GM18517 (cell line): ENCODE results near the gene CCDC88A.
A peak's percentile ranks its signal among the peaks of the same experiment; 100 is the strongest.
"Not testable (repeated sequence)": the region's sequence is repeated elsewhere in the genome, so short reads cannot be mapped to it uniquely, and the experiment has no call there.

ENCODE experiments used
- ATAC-seq: cut with Tn5 transposase; IDR thresholded peaks from one replicate; pipeline ENCODE4 v1.9.1; 2021; ENCODE audit warnings: mild to moderate bottlenecking, moderate library complexity; ENCODE audit not compliant: unreplicated experiment

The CCDC88A gene

GRCh38 chr2:55391615-55392242 is 27.9 kb downstream of the CCDC88A start:
- no peak for ATAC-seq

DNA sequence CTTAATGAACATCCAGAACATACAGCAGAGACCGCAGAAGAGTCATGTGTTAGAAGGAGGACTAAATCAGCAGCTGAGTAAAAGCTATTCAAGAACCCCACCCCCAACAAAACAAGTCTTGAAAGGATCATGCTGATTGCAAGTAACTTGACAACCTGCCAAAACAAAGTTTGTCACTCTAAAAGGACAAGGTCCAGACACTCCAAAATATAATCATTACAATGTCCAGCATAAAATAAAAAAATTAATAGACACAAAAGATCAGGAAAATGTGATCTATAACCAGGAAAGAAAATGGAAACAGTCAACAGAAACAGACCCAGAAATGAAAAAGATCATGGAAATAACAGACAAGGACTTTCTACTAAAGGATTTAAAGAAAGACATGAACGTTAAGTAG is 28.5 kb downstream of the CCDC88A start:
- no peak for ATAC-seq

GRCh38 chr2:55385516-55385915 is 34.1 kb downstream of the CCDC88A start:
- ATAC-seq, result not testable (repeated sequence)

DNA sequence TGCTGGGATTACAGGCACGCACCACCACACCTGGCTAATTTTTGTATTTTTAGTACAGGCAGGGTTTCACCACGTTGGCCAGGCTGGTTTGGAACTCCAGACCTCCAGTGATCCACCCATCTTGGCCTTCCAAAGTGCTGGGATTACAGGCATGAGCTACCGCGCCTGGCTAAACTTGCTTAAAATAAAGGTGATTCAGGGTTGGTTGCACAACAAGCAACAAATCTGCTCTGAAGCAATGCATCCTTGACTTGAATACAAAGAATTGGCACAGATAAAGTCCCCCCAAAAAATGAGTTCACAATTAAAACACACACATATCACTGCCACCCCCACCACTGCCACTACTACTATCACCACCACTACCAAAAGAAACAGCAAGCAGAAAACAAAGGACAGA is 34.9 kb downstream of the CCDC88A start:
- ATAC-seq, result no peak

GRCh38 chr2:55371376-55371775 is 48.3 kb downstream of the CCDC88A start:
- ATAC-seq, result no peak

DNA sequence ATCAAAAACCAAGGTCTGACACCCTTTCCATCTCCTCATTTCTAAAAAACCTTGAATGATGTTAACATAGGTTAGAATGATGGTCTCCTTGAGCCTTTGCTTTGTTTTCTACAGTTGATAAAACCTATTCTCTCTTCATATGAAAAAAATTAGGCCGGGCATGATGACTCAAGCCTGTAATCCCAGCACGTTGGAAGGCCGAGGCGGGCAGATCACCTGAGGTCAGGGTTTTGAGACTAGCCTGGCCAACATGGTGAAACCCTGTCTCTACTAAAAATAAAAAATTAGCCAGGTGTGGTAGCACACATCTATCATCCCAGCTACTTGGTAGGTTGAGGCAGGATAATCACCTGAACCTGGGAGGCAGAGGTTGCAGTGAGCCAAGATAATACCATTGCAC is 49.4 kb downstream of the CCDC88A start:
- no peak for ATAC-seq

- ATAC-seq, result no peak
These were observed 54.4 kb downstream of the CCDC88A start for GRCh38 chr2:55365303-55365702.

- no peak for ATAC-seq
These were observed 55.2 kb downstream of the CCDC88A start for GRCh38 chr2:55364189-55365055.

GRCh38 chr2:55363636-55364035 is 56.0 kb downstream of the CCDC88A start:
- no peak for ATAC-seq

DNA sequence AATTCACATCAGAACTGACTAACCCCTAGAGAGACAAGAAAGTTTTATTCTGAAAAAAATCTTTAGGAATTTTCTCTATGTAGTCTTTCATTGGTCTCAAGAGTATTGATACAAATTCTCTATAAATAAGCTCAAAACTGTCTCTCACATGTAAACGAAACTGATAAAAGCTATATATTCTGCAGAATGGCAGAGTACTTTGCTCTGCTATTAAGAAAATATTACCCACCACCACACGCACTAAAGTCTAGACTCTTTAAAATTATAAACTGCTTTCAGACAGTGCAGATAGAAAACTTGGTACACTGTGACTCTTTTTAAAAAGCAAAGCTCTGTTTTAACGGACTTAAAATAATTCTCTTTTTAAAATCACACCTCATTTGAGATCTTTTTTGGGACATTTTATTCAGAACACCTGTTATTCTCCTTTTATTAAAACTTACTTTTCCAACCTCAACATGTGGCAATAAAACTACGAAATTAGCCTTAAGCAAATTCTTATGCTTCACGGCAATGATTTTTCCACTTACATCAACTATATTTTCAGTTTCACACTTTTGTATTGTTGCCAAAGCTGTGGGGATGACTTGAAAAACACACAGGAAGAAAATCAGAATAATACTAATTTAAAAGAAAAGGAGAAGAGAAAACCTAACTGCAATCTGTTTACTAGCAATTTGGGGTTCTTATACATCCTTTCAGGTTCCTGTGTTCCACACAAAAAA is 58.0 kb downstream of the CCDC88A start:
- ATAC-seq, result peak; percentile 54

DNA sequence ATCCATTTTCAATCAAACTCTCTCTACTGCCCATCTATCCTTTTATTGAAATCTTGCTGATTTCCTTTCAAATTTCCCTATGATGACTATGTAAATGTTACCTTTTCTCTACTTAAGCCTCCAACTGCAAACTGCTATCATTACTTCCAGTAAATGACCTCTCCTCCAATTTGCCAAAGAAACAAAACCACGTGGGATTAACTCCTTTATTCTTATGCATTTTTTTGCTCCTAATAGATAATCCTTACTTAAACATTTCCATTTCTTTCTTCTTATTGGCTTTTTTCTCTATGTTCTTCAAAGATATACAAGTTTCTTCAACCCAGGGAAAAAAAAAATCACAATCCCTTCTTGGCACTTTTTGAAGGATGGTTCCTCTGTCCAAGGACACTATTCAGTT is 61.2 kb downstream of the CCDC88A start:
- ATAC-seq, result no peak

- ATAC-seq, result no peak
These were observed 61.7 kb downstream of the CCDC88A start for GRCh38 chr2:55357927-55358326.

- ATAC-seq, result no peak
These were observed 62.5 kb downstream of the CCDC88A start for GRCh38 chr2:55357164-55357563.

GRCh38 chr2:55356136-55356535 is 63.5 kb downstream of the CCDC88A start:
- ATAC-seq, result not testable (repeated sequence)

DNA sequence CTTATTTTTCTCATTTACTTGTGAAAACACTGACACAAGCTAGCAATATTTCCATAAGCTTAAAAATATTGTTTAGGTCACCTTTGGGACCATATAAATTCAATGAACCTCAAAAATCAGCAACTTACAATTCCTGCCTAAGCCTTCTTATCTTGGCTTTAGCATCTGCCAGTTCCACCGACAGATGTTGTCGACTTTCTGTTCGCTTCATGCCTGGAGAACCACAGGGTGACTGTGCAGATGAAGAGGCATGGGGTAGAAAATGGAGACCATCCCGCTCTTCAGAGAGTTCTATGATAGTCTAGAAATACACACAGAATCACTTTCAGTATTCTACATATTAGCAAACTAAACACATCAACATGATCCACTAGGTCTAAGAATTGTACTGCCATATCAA is 64.2 kb downstream of the CCDC88A start:
- ATAC-seq, result no peak

- no peak for ATAC-seq
These were observed 68.0 kb downstream of the CCDC88A start for GRCh38 chr2:55351672-55352071.

- no peak for ATAC-seq
These were observed 74.6 kb downstream of the CCDC88A start for GRCh38 chr2:55345064-55345463.

DNA sequence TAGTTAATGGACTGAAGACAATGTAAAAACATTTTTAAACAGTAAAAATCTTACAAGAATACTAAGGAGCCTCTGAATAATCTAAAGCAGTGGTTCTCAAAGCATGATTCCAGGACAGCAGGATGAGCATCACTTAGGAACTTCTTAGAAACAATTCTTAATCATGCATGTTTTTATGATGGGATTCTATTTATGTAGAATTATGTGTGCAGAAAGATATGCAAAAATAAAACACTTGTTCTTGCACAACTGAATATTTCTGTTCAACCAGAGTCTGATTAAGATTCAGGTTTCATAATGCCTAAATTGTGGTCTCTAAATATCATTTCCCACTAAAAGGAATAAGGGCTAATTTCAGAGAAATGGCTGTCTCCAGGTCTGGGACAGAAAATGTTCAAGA is 81.4 kb downstream of the CCDC88A start:
- no peak for ATAC-seq

- no peak for ATAC-seq
These were observed 84.9 kb downstream of the CCDC88A start for GRCh38 chr2:55334728-55335127.

DNA sequence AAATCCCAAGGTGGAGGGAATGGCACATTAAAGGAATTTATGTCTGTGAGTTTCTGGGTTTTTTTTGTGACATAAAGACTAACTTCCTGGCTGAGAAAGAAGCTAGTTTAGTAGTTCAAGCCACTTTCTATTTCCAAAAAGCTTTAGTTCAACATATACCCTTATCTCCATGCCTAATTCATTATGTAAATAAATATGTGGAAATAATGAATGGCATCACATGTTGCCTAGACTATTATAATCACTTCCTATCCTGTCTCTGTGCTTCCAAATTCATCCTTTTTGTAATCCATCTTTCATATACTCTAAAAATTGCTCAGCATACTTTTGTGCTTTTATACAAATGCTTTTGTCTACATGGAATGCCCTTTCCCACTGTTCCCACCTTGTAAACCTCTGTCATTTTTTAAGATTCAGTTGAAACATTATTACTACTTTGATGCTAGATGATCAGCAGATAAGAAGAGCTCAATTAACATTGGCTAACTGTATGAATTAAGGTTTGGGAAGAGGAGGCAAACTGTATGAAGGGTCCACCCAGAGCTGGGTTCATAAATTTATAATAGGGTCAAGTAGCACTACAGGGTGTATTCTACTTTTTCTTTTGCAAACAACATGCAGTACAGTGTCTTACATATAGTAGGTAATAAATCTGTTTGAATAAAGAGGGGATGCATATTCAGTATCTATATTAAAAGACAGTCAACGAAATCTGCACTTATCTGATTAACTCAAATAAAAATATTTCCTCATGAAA is 88.9 kb downstream of the CCDC88A start:
- no peak for ATAC-seq
